MG63 (cell line): ENCODE measurements around the gene MPEG1. TPM values are rescaled to one million over a fixed set of nuclear protein-coding genes. Genes with fewer than 3 reads are reported as not detected.

Source experiments
- total RNA-seq: library from RNA; depleted of rRNA; stranded (reverse); fragments of >200 nt; shearing (Covaris generic); gene quantifications from 2 replicates; pipeline ENCODE4 v1.2.3, GENCODE V29; 2014; ENCODE audit warnings: low replicate concordance; rRNA removed

Gene MPEG1
- total RNA-seq, 1 experiment from 2014 or later = not detected

Other genes with a start within 250 kb of the MPEG1 start
- not detected in 2 replicates for gene GLYATL1B, start 126.6 kb downstream of the MPEG1 start, total RNA-seq
- 13.3 and 22.9 TPM in 2 replicates for gene FAM111B, start 105.7 kb downstream of the MPEG1 start, total RNA-seq
- gene FAM111A, start 70.1 kb downstream of the MPEG1 start, total RNA-seq = 51.9 and 55.0 TPM in 2 replicates
- 18.8 and 22.7 TPM in 2 replicates for gene DTX4, start 40.8 kb downstream of the MPEG1 start, total RNA-seq
- not detected in 2 replicates for gene OR5AN1, start 146.0 kb upstream of the MPEG1 start, total RNA-seq
- gene OR5A2, start 213.5 kb upstream of the MPEG1 start, total RNA-seq = not detected in 2 replicates
- gene OR5A1, start 223.5 kb upstream of the MPEG1 start, total RNA-seq = not detected in 2 replicates
- gene OR4D6, start 244.0 kb upstream of the MPEG1 start, total RNA-seq = not detected in 2 replicates